Measurements from ENCODE around the gene FYB1. TPM values are rescaled to one million over a fixed set of nuclear protein-coding genes. Genes with fewer than 3 reads are reported as not detected.

The FYB1 gene
- total and polyA plus RNA-seq, 2 of the 4 experiments (the other 2 are of a cell fraction), result not detected

- H2AK5ac ChIP-seq (ENCODE audit: low read depth, low read length), result no peak overlapping the region
- no peak overlapping the region for H3K27ac ChIP-seq (ENCODE audit: insufficient read depth, low read length)
- POLR2A ChIA-PET (ENCODE audit: unreplicated experiment), result no interaction called here
- WGBS, 2 experiments (ENCODE audit: extremely low coverage in 2 of 2, insufficient read length in 1 of 2), result no CpG with 5 or more reads among the region's 1 CpG
- in situ Hi-C loops (cut with MboI; ENCODE audit: low sequenced_read_pairs) (no loop called here), intact Hi-C loops (cut with micrococcal nuclease) (loop anchor here (5.0 kb wide), 1 partner anchor 48 kb away; no protein-coding TSS in a partner anchor), dilution Hi-C loops (cut with HindIII; ENCODE audit: low sequenced_read_pairs, unreplicated experiment) (no loop called here)
- no peak overlapping the region for H2BK120ac ChIP-seq (ENCODE audit: low read depth, low read length)
- no peaks in the 10 kb centered on the region for H3K27me3 ChIP-seq (ENCODE audit: control insufficient read depth, insufficient read depth, low read length)
- H4K8ac ChIP-seq (ENCODE audit: low read depth in 2 of 2, low read length in 2 of 2), result no peak overlapping the region
- H2BK20ac ChIP-seq (ENCODE audit: low read depth, low read length), result no peak overlapping the region
- no peaks in the 10 kb centered on the region for H3K36me3 ChIP-seq (ENCODE audit: control insufficient read depth, insufficient read depth, low read length)
- no peak overlapping the region for H3K14ac ChIP-seq (replicated peaks; ENCODE audit: low read depth, low read length)
- H4K5ac ChIP-seq (ENCODE audit: low read depth, low read length), result no peak overlapping the region
- no peak overlapping the region for H2AK9ac ChIP-seq (replicated peaks; ENCODE audit: low read depth, low read length, poor library complexity)
- H2BK15ac ChIP-seq (ENCODE audit: low read depth, low read length), result no peak overlapping the region
- no peak overlapping the region for H3K56ac ChIP-seq (ENCODE audit: extremely low read depth, insufficient read depth, low read length)
- H2AFZ ChIP-seq (replicated peaks; ENCODE audit: low read length, poor library complexity), result no peak overlapping the region
- no peaks in the 10 kb centered on the region for H3K4me1 ChIP-seq (ENCODE audit: control insufficient read depth, insufficient read depth, low read length)
- H2BK5ac ChIP-seq (ENCODE audit: low read depth, low read length, poor library complexity, severe bottlenecking), result no peak overlapping the region
- no peak overlapping the region for H4K91ac ChIP-seq (ENCODE audit: insufficient read depth, low read depth, low read length)
- BruUV-seq (replicated peaks), result no TSS peak
- H3K18ac ChIP-seq (ENCODE audit: low read depth, low read length), result no peak overlapping the region
- no peak overlapping the region for H3K4me3 ChIP-seq (ENCODE audit: insufficient read depth, low read depth, low read length)
- no peak for TF ChIP-seq RFX5 (IDR thresholded peaks at IDR 0.05; ENCODE audit: low read depth, low read length)
- no peak for TF ChIP-seq NFE2L2 (IDR thresholded peaks at IDR 0.05; ENCODE audit: low read depth, low read length)
- TF ChIP-seq USF2 (IDR thresholded peaks at IDR 0.05; ENCODE audit: low read depth, low read length), result no peak
- TF ChIP-seq RAD21 (IDR thresholded peaks at IDR 0.05; ENCODE audit: low read length), result no peak
- TF ChIP-seq MAFK (IDR thresholded peaks at IDR 0.05; ENCODE audit: low read depth, low read length), result no peak
- H4K20me1 ChIP-seq (ENCODE audit: insufficient read depth, low read length), result no peaks in the 10 kb centered on the region
- CTCF ChIA-PET, result interaction anchor here (1.0 to 1.1 kb wide), 2 partner anchors 8 to 40 kb away, joined by 4 read pairs; no protein-coding TSS in a partner anchor
- DNase-seq (no peak), ATAC-seq (ENCODE audit: low read depth) (no peak)
- H3K23ac ChIP-seq (ENCODE audit: low read depth, low read length), result no peak overlapping the region
- no peaks in the 10 kb centered on the region for H3K9me3 ChIP-seq (ENCODE audit: control insufficient read depth, insufficient read depth, low read length)
- no peaks in the 10 kb centered on the region for H3K79me1 ChIP-seq (ENCODE audit: low read depth in 1 of 2, low read length in 2 of 2)
- H3K9ac ChIP-seq (ENCODE audit: low read depth, low read length), result no peak overlapping the region
- no peaks in the 10 kb centered on the region for H3K9me1 ChIP-seq (ENCODE audit: insufficient read depth, low read length)
- H3K4ac ChIP-seq (ENCODE audit: low read depth, low read length), result no peak overlapping the region
- no peak overlapping the region for H3K4me2 ChIP-seq (ENCODE audit: low read depth, low read length)
These were observed 45.2 kb upstream of the FYB1 start for GRCh38 chr5:39264528-39264927.
